CD4-positive, alpha-beta T cell treated with Interleukin-15 for 4 hours (primary cell): ENCODE results near the gene UNC93B1.
A peak's percentile ranks its signal among the peaks of the same experiment; 100 is the strongest.
"Not testable (repeated sequence)": the region's sequence is repeated elsewhere in the genome, so short reads cannot be mapped to it uniquely, and the experiment has no call there.

Experiments used
- DNase-seq: peaks from one replicate; pipeline ENCODE4 v3.0.0-alpha.2; 2020; ENCODE audit warnings: low spot score

Gene UNC93B1

DNA sequence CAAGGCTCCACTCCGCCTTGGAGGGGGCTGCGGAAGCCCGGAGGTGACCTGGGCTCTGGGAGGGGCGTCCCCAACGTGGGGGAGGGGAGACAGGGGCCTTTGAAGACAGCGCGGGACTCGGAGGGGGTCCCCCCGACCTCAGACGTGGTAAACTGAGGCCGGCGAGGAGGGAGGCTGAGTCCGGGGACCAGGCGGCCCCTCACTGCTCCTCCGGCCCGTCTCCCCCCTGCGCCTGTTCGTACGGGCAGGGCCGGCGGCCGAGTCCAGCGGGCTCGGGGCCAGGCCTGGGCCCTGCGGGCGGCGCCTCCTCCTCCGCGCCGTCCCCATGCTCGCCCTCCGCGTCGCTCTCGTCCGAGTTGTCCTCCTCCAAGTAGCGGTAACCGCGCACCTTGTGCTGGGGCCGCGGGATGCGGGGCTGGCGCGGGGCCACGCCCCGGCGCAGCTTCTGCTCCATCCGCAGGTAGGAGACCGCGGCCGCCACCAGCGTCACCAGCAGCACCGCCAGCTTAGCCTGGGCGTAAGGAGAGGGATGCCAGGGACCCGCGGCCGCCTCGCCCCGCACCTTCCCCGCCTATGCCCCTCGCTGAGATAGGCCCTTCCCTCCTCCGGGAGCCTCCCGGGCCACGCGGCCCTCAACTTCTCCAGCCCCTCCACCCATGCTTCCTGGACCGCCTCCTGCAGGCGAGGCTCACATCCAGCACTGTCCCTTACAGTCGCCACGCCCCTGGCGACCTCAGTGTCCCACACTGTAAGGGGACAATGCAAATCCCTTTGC is 12.4 kb downstream of the UNC93B1 start:
- not testable (repeated sequence) for DNase-seq

DNA sequence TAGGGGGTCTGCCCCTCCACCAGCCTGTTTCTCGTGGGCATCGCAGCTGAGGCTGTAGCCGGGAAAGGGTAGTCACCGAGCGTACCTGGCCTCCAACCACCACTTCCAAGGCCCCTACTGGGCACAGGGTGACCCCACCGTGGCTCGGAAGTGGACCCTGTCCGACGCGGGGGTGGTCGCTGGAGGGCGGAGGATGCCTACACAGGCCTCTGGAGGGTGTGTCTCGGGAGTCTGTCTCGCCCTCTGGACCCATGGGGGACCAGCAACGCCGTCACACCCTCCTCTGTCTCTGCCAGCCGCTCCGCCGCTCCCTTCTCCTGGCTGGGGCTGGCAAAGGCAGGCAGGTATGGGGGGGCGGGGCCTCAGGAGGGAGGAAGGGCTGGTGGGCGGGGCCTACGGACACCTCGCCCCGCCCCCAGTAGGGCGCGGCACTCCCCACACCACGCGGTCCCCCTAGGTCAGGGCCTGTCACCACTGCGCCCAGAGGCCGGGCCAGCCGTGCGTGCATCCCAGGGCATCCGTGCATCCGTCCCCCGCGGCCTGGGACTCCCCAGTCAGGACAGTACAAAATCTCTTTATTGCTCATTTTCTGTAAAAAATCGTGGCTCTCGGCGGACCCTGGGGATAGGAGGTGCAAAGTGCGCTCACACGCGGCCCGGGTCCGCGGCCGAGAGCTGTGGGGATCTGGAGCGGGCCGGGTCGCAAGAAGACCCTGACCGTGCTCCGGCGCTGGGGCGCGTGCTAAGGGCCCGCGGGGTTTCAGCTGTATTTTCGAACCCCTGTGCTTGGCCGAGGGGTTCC is 13.2 kb downstream of the UNC93B1 start:
- not testable (repeated sequence) for DNase-seq

DNA sequence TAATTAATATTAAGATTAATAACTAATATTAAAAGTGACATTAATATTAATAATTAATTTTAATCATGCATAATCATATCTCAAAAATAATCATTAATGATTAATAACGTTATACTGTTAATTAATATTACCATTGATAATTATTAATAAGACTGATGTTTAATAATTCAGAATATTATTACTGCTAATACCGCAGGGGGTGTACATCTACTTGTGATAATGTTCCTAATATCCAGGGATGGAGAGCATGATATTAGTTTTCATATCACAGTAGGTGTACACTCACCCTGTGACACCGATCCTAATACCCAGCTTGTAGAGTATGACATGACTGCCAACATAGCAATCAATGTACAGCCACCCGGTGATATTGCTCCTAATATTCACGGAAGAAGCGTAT is 18.6 kb downstream of the UNC93B1 start:
- not testable (repeated sequence) for DNase-seq

DNA sequence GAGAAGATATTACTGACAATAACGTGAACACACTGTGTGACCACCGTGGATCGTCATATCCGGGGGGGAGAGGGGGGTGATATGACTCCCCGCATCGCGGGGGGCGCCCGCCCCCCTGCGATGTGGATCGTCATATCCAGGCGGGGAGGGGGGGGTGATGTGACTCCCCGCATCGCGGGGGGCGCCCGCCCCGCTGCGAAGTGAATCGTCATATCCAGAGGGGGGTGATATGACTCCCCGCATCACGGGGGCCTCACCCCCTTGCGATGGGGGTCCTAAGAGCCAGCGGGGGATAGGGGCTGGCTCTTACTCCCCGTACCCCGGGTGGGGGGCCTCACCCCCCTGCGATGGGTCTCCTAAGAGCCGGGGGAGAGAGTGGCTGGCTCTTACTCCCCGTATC is 19.9 kb downstream of the UNC93B1 start:
- DNase-seq, result no peak

DNA sequence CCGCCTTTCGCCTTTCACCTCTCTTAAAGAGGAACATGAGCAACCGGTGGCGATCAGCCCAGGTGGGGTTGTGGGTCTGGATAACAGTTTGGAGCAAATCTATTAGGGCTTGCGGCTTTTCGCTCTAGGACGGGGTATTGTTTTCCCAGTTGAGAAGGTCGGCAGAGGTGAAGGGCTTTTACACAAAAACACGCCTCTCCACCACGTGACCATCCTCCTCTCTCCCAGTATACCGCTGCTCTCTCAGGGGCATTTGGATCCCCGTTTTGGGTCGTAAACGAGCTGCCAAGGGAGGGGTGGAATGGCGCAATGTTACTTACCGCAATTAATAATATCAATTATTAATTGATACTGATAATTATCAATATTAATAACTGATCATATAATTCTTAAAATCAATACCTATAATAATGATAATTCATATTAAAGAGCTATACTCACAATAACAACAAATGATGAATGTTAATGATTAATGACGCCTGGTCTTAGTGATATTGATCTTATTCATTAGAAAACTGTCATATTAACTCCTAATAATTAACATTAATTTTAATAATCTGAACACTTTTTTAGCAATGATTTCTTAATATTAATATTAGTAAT is 21.5 kb downstream of the UNC93B1 start:
- DNase-seq, result not testable (repeated sequence)

DNA sequence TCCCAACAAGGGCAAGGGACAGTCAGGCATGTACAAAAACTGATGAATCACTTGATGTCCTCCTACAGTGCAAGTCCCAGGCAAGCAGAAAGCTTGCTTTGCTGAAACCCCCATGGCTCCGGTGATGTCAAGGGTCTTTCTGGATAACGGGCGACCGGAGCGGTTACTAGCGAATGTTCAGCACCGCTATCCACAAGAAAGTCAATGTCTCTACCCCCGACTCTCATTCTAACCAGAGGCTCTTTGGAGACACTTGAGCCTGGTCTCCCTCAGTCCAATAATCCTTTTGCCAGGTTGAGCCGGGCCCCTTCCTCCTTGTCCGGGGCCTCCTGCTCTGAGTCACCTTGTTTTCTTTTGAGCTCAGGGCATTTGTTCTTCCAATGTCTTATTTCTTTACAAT is 22.7 kb downstream of the UNC93B1 start:
- not testable (repeated sequence) for DNase-seq

DNA sequence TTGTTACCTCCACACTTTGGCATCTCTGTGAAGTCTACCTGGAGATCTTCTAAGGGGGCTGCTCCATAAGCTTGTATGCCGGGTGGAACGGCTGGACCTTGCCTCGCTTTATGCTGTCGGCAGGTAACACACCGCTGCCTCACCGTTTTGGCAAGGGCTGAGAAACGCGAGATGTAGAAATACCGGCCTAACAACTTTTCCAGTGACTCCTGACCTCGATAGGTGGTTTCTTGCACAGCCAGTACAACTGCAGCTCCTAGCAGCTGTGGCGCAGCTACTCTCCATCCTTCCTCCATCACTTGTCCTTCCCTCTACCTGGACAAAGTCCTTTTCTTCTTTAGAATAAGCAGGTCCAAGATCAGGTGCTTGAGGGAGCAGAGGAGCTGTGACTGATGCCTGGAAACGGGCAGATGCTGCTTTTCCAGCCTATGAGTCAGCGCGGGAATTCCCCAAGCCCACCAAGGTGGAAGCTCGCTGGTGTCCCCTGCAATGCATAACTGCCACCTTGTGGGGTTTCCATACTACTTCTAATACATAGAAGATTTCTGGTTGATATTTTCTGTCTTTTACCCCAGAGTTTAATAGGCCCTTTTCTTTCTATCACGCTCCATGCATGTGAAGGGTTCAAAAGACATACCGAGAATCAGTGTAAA is 25.0 kb downstream of the UNC93B1 start:
- DNase-seq, result not testable (repeated sequence)

DNA sequence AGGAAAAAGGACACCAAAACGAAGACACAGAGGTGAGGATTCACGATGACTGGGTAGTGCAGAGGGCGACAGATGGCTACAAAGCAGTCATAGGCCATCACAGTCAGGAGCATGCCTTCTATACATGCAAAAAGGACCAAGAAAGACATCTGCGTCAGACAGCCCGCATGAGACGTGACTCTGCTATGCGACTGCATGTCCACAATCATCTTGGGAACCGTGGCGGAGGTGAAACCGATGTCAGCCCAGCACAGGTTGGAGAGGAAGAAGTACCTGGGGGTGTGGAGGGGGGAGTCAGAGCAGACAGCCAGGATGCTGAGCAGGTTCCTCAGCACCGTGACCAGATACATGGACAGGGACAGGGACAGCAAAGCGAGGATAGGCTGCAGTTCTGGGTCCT is 29.2 kb downstream of the UNC93B1 start:
- DNase-seq, result not testable (repeated sequence)

DNA sequence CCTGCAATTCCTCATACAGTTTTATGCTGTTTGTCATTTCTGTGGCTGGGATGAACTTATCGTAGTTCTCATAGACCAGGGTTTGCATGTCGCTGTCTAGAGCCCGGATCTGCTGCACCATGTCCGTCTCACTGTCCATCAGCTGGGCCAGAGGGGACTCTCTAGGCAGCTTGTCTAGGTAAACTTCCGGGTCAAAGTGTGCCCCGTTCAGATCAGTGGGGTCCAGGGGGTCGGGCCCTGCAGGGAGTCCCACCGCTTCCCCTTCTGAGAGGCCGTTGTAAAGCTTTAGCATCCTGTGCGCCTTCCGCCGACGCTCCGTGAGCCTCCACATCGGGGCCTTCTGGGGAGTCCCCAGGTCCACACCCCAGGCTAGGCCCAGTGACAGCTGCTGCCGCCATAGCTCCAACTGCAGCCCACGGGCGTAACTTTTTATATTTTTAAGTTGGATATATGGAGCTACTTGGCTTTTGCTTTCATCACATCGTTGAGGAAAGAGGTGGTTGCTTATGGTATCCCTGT is 38.0 kb downstream of the UNC93B1 start:
- DNase-seq, result not testable (repeated sequence)

DNA sequence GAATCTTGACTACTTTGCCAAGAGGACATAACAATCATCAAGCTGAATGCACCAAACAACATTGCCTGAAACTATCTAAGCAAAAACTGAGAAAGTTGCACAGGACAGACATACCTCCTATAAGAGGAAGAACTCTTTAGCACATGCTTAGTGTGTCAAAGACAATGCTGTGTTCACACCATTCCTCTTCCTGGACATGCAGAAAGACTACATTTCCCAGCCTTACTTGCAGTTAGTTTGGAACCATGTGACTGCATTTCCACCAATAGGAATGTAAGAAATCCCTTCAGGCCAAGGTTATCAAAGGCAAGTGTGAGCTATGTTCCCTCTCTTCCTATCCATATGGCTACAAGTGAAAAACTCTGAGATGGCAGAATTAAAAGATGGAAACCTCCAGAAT is 39.2 kb downstream of the UNC93B1 start:
- not testable (repeated sequence) for DNase-seq

DNA sequence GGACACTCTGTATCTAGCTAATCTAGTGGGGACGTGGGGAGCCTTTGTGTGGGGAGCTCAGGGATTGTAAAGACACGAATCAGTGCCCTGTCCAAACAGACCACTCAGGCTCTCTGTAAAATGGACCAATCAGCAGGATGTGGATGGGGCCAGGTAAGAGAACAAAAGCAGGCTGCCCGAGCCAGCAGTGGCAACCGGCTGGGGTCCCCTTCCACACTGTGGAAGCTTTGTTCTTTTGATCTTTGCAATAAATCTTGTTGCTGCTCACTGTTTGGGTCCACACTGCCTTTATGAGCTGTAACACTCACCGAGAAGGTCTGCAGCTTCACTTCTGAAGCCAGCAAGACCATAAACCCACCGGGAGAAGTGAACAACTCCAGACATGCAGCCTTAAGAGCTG is 40.0 kb downstream of the UNC93B1 start:
- DNase-seq, result not testable (repeated sequence)

DNA sequence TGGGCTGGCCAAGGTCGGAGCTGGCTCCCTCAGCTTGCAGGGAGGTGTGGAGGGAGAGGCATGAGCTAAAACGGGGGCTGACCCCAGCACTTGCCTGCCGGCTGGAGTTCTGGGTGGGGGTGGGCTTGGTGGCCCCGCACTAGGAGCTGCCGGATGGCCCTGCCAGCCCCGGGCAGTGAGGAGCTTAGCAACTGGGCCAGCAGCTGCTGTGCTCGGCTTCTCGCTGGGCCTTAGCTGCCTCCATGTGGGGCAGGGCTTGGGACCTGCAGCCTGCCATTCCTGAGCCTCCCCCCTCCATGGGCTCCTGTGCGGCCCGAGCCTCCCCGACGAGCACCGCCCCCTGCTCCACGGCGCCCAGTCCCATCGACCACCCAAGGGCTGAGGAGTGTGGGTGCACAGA is 40.7 kb downstream of the UNC93B1 start:
- not testable (repeated sequence) for DNase-seq

DNA sequence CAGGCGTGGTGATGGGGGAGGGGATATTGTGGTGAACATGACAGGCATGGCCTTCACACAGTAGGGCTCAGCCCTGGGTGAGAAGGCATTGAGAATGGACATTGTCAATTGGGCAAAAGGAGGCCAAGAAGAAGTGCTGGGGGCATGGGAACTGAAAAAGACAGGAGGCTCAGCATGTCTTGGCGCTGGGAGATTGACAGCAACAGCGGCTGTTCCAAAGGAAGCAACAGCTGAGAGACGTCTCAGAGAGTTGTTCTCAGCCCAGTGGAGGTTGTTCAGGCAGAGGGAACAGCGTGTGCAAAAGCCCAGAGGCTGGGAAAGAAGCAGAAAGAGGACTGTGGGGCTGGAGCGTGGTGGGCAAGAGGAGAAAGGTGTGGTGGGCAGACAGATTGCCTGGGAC is 47.7 kb downstream of the UNC93B1 start:
- DNase-seq, result not testable (repeated sequence)

DNA sequence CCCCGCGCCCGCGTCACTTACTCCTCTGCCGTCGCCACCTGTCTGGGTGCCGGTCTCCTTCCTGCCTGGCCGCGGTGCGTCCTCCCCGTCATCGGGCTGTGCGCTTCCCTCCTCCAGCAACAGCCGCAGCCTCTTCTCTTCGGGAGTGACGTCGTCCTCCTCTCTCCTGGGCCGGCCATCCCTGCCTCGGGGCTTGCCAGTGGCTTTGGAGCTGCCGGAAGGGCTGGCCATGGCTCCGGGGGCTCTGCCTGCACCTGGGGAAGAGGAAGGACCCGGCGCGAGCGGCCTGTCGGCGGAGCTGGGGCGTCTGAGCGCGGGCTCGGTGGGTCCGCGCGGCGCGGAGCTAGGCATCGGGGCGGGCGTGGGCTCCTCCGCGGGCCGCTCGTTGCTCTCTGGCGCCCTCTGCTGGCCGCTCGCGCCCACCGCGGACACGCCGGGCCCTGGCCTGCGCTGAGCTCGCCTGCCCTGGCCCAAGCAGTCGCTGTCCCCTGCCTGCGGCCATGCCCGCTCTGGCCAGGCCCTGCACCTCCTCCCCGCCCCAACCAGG is 48.4 kb downstream of the UNC93B1 start:
- peak; percentile 70 for DNase-seq

DNA sequence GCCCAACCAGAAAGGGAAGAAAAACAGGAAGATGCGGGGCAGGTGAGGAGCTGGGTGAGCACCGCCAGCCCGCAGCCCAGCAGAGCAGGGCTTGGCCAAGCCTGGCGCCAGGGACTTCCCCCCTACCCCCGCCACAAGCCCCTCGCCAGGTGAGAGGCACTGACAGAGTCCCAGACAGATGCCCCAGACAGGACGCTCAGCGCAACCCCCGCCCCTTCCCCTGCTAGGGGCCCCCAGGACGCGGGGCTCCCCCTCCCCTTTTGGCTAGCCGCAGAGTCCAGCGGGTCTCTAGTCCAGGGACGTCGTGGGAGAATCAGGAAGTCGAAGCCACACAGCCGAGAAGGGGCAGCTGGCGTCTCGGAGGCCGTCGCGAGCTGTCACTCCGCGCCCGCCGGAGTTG is 48.9 kb downstream of the UNC93B1 start:
- DNase-seq, result not testable (repeated sequence)

DNA sequence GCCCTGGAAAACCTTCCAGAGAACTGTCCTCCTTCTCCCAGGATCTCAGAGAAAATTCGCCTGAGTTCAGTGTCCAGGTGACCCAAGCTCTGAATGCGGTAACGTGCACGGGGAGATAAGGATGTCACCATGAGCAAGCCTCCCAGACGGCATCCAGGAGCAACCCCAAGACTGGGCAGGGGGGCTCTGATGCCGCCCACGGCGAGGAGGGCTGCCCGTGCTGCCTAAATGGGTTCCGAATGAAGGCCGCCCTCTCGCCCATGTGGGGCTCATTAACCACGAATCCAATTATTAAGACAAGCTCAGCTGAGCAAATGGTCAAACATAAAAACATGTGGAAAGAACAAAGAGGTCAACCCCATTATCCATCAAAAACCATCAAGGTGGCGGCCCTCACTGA is 49.6 kb downstream of the UNC93B1 start:
- not testable (repeated sequence) for DNase-seq

DNA sequence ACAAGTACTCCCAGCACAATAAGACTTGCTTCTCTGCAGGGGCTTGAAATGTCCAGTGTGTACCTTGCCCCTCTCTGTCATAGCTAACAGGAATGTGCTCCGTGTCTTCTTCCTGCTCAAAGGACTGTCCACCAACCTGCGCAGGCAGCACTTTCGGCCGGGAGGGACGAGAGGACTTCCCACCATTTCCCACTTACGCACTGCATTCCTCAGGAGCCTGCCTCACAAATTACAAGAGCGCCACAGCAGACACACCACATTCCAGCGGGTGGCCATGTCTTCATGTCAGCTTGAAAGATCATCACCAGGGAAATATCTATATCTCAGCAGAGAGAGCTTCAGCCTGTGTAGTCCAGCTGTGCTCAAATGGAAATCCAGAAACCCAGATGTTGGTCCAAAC is 53.2 kb downstream of the UNC93B1 start:
- not testable (repeated sequence) for DNase-seq

DNA sequence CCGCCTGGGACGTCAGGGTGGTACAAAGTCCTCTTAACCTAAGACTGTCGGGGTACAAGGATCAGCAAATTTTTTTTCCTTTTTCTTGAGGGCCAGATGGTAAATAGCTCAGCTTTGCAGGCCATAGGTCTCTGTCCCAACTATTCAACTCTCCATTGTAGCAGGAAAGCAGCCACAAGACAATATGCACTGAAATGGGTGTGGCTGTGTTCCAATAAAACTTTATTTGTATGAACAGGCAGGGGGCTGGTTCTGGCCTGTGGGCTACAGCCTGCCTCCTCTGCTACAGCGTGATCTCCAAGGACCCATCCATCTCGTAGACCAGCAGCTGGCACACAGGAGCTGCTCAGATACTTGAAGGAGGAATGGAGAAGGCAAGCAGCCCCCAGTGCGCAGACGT is 56.1 kb downstream of the UNC93B1 start:
- not testable (repeated sequence) for DNase-seq

DNA sequence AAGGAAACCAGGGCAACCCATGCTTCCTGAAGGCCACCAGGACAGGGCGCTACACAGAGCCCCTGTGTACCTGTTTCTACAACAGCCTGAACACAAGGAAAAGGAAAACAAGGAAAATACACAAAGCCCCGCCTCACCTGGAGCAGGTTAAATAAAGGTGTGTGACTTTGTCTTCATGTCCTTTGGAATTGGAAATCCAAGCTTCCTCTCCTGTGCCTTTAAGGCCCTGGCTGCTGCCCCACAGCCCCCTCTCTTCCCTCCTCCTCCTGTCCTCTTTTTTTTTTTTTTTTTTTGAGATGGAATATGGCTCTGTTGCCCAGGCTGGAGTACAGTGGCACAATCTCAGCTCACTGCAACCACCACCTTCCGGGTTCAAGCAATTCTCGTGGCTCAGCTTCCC is 57.5 kb downstream of the UNC93B1 start:
- not testable (repeated sequence) for DNase-seq

DNA sequence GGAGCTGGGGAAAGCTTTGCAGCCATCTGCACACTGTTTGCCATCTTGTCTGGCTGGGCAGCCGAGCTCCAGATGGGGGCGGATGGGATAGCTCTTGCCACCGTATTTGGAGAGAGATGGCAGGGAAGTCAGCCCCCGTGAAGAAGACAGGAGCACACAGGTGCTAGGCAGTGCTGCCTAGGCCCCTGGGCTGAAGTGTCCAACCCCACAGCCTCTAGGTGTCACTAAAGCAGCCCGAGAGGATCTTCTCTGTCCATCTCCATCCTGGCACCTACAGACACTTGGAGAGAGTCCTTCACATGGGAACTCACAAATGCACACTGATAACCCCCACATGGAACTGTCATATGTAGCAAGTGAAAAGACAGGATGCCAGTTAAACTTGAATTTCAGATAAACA is 60.5 kb downstream of the UNC93B1 start:
- DNase-seq, result not testable (repeated sequence)
